ENCODE measurements around the gene HES3.

Gene HES3

GRCh38 chr1:6259491-6260362 is 15.7 kb downstream of the HES3 start:
- Mint-ChIP-seq H3K4me1 (peaks cover 5% of the 10 kb centered on the region), H3K4me3 (peak overlapping the region; percentile 29), H3K9me3 (no peaks in the 10 kb centered on the region), H3K36me3 (ENCODE audit: low read depth) (no peaks in the 10 kb centered on the region), H3K27ac (no peak overlapping the region), H3K27me3 (peaks cover 18% of the 10 kb centered on the region)
- ATAC-seq (peak; percentile 37), DNase-seq (peak; percentile 77)

GRCh38 chr1:6260433-6260934 is 16.5 kb downstream of the HES3 start:
- Mint-ChIP-seq H3K27me3 (peaks cover 18% of the 10 kb centered on the region), H3K27ac (no peak overlapping the region), H3K4me3 (no peak overlapping the region), H3K9me3 (no peaks in the 10 kb centered on the region), H3K36me3 (ENCODE audit: low read depth) (no peaks in the 10 kb centered on the region), H3K4me1 (peaks cover 5% of the 10 kb centered on the region)
- ATAC-seq (peak; percentile 11), DNase-seq (no peak)

DNA sequence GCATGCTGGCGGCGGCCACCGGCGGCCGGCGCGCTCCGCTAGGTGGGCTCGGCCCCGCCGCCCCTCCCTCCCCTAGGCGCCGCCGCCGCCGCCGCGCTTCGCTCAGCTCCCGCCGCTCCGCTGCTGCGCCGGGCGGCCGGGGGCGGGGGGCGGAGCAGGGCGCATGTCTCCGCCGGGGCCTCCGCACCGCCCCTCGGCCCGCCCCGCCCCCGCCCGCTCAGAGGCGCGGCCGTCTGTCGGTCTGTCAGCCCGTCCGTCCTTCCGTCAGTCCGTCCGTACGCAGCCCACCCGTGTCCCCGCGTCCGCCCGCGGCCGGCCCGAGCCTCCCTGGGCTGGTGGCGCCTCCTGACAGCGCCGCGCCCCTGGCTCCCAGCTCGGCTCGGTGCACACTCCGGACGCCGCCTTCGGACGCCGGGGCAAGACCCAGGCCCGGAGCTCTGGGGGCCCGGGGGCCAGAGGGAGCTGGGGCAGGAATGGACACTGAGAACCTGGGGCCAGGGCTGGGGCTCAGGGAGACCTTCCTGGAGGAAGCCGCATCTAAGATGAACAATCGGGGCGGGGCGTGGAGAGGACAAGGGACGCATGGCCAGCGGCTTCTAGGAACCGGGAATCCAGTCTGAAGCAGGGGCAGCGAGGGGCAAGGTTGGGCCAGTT is 17.1 kb downstream of the HES3 start, which contains the start of gene GPR153:
Gene GPR153, minus strand, starts transcription at position 138 of the 654 bp plus-strand sequence. CDS start 6,193 bp downstream, outside the sequence.
- peaks cover 18% of the 10 kb centered on the region for H3K27me3 Mint-ChIP-seq
- H3K4me3 Mint-ChIP-seq: peak within 1 kb of the TSS; percentile 51
- ATAC-seq (peak; percentile 68), DNase-seq (peak; percentile 65)
- H3K36me3 Mint-ChIP-seq (ENCODE audit: low read depth): no peaks in the 10 kb centered on the region
- no peak within 1 kb of the TSS for H3K27ac Mint-ChIP-seq
- H3K9me3 Mint-ChIP-seq: no peaks in the 10 kb centered on the region
- peaks cover 5% of the 10 kb centered on the region for H3K4me1 Mint-ChIP-seq

DNA sequence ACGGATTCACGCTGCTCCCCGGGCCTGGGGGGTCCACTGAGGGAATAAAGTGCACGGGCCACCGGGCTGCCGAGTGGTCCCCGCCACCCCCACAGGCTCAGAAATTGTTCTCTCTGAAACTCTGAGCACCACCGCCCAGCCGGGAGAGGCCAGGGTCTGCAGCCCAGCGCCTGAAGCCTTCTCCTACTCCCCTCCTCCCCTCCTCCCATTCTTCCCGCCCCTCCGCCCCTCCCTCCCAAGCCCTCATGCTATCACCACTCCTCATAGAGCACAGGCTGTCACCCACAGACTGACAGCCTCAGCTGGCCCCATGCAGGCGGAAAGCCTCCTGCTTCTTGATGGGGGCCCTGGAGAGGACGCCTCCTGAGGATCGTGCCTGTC is 17.6 kb downstream of the HES3 start:
- Mint-ChIP-seq H3K36me3 (ENCODE audit: low read depth) (no peaks in the 10 kb centered on the region), H3K27me3 (peaks cover 18% of the 10 kb centered on the region), H3K4me3 (peak overlapping the region; percentile 51), H3K4me1 (peaks cover 5% of the 10 kb centered on the region), H3K9me3 (no peaks in the 10 kb centered on the region), H3K27ac (no peak overlapping the region)
- DNase-seq (no peak), ATAC-seq (no peak)

DNA sequence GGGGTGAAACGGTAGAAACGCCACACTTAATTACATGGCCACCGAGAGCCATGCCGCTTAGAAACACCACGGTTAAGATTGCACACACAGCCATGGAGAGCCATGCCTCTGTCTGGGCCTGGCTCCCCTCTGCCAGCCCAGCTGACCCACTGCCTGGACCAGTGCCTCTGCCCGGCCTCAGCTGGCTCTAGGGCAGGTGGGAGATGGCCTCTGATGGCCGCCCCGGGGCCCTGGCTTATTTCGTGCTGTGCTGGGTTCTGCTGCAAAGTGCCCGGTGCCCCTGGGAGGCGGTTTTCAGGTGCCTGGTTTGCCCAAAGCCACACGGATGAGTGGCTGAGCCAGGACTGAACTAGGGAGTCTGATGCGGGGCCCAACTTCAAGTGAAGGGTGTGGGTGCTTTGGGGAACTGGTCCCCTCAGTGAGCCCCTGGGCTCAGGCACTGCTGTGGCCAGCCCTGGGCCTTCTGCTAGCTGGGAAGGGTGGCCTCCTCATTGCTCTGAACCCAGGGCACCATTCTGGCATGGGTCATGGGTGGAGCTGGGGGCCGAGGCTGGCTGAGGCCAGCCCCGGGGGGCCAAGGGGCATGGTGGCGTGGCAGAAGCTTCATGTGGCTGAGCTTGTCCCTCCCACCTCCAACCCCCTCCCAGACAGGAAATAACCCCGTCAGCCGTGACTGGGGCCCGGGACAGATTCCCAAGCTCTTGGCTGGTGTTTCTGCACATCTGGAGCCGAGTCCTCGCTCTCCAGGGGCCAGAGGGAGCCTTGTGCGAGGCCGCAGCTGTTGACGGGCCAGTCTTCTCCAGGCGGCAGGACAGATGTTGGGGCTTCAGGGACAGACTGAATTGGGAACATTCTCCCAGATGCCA is 18.8 kb downstream of the HES3 start:
- Mint-ChIP-seq H3K9me3 (no peaks in the 10 kb centered on the region), H3K4me3 (no peak overlapping the region), H3K27me3 (peaks cover 18% of the 10 kb centered on the region), H3K36me3 (ENCODE audit: low read depth) (no peaks in the 10 kb centered on the region), H3K27ac (no peak overlapping the region), H3K4me1 (peaks cover 5% of the 10 kb centered on the region)
- DNase-seq (no peak), ATAC-seq (no peak)

DNA sequence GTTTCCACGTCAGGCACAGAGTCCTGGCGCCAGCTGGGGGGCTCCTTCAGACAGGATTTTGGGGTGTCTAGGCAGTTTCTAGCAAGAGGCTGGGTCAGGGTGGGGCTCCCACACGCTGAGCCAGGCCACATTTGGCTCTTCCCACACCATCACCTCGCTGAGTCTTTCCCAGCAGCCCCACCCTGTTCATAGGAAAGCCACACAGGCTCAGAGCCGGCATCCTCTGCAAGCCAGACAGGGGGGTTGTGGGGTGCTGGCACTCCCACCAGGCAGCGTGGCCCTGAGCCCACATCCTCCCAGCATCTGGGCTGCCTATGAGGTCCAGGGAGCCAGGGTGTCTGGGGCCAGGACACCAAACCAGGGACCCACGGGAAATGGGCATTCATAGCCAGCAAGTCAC is 19.7 kb downstream of the HES3 start:
- ATAC-seq: no peak
- peaks cover 5% of the 10 kb centered on the region for H3K4me1 Mint-ChIP-seq
- H3K27me3 Mint-ChIP-seq: peaks cover 18% of the 10 kb centered on the region
- no peak overlapping the region for H3K4me3 Mint-ChIP-seq
- no peak overlapping the region for H3K27ac Mint-ChIP-seq
- H3K36me3 Mint-ChIP-seq (ENCODE audit: low read depth): no peaks in the 10 kb centered on the region
- no peaks in the 10 kb centered on the region for H3K9me3 Mint-ChIP-seq
- DNase-seq: no peak

- H3K36me3 Mint-ChIP-seq (ENCODE audit: low read depth): no peaks in the 10 kb centered on the region
- H3K27me3 Mint-ChIP-seq: peaks cover 11% of the 10 kb centered on the region
These were observed 21.2 kb downstream of the HES3 start for GRCh38 chr1:6265151-6265550.

DNA sequence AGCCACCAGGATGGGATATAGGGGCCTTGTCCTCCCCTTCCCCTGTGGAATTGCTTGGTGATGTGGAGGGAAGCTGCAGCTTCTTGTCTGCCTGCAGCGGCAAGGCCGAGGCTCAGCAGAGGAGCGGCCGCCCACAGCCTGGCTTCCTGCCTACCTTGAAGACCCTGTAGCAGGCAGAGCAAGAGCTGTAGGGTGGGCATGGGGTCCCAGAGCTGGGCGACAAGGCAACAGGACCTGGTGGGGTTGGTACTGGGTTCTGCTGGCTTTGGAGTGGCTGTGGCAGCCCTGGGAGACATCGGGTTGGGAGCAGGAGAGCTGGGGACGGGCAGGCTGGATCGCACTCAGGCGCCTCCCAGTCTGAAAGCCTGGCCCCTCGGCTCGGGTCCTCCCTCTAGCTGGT is 22.7 kb downstream of the HES3 start:
- DNase-seq: no peak
- Mint-ChIP-seq H3K9me3 (no peaks in the 10 kb centered on the region), H3K27me3 (peaks cover 8% of the 10 kb centered on the region), H3K4me3 (no peak overlapping the region), H3K36me3 (ENCODE audit: low read depth) (no peaks in the 10 kb centered on the region), H3K27ac (no peak overlapping the region), H3K4me1 (no peaks in the 10 kb centered on the region)
- no peak for ATAC-seq

More at GRCh38 chr1:6265151-6265550, 21.2 kb downstream of the HES3 start:
- no peaks in the 10 kb centered on the region for H3K9me3 Mint-ChIP-seq
- no peak for ATAC-seq
- no peak for DNase-seq
- H3K27ac Mint-ChIP-seq: no peak overlapping the region
- H3K4me1 Mint-ChIP-seq: no peaks in the 10 kb centered on the region
- no peak overlapping the region for H3K4me3 Mint-ChIP-seq

DNA sequence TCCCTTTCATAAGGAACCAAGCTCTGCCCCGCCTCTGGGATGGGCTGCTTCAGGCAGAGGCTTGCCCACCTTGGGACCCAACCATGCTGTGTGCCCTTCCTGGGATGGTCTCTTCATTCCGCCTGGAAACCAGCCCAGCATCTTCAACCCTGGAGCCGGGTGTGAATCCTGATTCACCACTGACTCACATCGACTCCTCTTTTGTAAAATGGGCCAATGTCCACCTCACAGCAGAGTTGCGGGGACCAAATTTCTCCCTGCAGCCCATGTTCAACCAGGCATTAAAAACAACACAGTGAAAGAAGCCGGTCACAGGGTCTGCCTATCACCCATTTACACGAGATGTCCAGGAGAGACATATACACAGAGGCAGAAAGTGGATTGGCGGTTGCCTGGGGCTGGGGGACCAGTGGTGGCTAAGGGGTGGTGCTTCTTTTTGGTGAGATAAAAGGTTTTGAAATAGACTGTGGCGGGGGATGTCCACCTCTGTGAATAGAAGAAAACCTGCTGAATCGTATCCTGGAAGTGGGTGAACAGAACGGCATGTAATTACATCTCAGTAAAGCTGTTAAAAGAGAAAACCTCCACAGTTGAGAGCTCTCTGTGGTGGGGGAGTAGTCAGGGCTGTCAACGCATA is 23.8 kb downstream of the HES3 start:
- H3K27ac Mint-ChIP-seq: no peak overlapping the region
- H3K9me3 Mint-ChIP-seq: no peaks in the 10 kb centered on the region
- H3K4me1 Mint-ChIP-seq: no peaks in the 10 kb centered on the region
- ATAC-seq (no peak), DNase-seq (no peak)
- no peak overlapping the region for H3K4me3 Mint-ChIP-seq
- no peaks in the 10 kb centered on the region for H3K36me3 Mint-ChIP-seq (ENCODE audit: low read depth)
- peaks cover 3% of the 10 kb centered on the region for H3K27me3 Mint-ChIP-seq

- Mint-ChIP-seq H3K27me3 (peaks cover 1% of the 10 kb centered on the region), H3K4me1 (no peaks in the 10 kb centered on the region), H3K9me3 (no peaks in the 10 kb centered on the region), H3K4me3 (no peak overlapping the region), H3K36me3 (ENCODE audit: low read depth) (no peaks in the 10 kb centered on the region), H3K27ac (no peak overlapping the region)
- no peak for ATAC-seq
- DNase-seq: no peak
These were observed 24.4 kb downstream of the HES3 start for GRCh38 chr1:6268415-6268814.

GRCh38 chr1:6269296-6269695 is 25.3 kb downstream of the HES3 start:
- DNase-seq (no peak), ATAC-seq (no peak)
- Mint-ChIP-seq H3K36me3 (ENCODE audit: low read depth) (no peaks in the 10 kb centered on the region), H3K4me1 (no peaks in the 10 kb centered on the region), H3K4me3 (no peak overlapping the region), H3K27me3 (no peaks in the 10 kb centered on the region), H3K27ac (no peak overlapping the region), H3K9me3 (no peaks in the 10 kb centered on the region)

DNA sequence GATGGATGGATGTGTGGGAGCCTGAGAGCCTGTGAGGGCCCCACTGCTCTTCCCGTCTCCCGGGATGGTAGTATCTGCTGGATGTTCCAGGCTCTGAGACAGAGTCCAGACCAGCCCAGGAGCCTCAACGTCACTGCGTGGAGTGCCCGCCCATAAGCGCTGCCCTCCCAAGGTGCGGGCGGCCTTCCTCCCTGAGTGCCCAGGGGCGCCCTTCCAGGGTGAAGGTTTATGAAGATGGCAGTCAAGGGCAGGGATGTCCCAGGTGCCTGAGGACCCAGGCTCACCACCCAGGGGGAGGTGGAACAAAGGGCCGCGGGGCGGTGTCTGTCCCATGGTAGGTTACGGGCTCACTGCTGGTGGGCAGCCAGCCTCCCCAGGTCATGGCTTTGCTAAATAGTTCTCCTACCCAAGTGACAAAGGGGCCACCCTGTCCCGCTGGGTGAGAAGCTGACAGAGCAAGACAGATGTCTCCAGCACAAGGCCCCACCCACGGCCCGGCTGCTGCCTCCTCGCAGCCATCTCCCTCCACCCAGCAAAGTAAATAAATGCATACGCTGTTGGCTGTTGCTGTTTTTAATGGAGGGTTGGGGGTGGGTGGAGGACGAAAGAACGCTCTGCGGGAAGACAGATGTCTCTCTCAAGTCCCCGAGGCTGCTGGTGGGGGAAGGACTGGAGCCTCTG is 25.9 kb downstream of the HES3 start:
- no peaks in the 10 kb centered on the region for H3K36me3 Mint-ChIP-seq (ENCODE audit: low read depth)
- no peak overlapping the region for H3K4me3 Mint-ChIP-seq
- ATAC-seq: no peak
- no peak overlapping the region for H3K27ac Mint-ChIP-seq
- H3K27me3 Mint-ChIP-seq: no peaks in the 10 kb centered on the region
- H3K9me3 Mint-ChIP-seq: no peaks in the 10 kb centered on the region
- no peaks in the 10 kb centered on the region for H3K4me1 Mint-ChIP-seq
- no peak for DNase-seq

GRCh38 chr1:6270401-6270800 is 26.4 kb downstream of the HES3 start:
- H3K27ac Mint-ChIP-seq: no peak overlapping the region
- no peaks in the 10 kb centered on the region for H3K9me3 Mint-ChIP-seq
- no peak overlapping the region for H3K4me3 Mint-ChIP-seq
- no peaks in the 10 kb centered on the region for H3K36me3 Mint-ChIP-seq (ENCODE audit: low read depth)
- no peaks in the 10 kb centered on the region for H3K4me1 Mint-ChIP-seq
- ATAC-seq (no peak), DNase-seq (no peak)
- H3K27me3 Mint-ChIP-seq: no peaks in the 10 kb centered on the region

Data from activated naive CD8-positive, alpha-beta T cell treated with anti-CD3 and anti-CD28 coated beads, Interleukin-2, amount 50 U/mL, for 24 hours (primary cell).